HepG2 (cell line): ENCODE results near the gene MYCBPAP.

Experiments
- CBFB ChIP-seq: sonication (generic); formaldehyde crosslinking; IDR thresholded peaks from 2 replicates; pipeline ENCODE4 v1.4.0; 2020; ENCODE audit warnings: missing genetic modification reagents
- CTCF ChIP-seq: sonication (generic); formaldehyde crosslinking; IDR thresholded peaks from 2 replicates; pipeline ENCODE4 v1.5.0; 2020; ENCODE audit warnings: mild to moderate bottlenecking, missing genetic modification reagents, moderate library complexity
- TRAFD1 ChIP-seq: sonication (generic); formaldehyde crosslinking; IDR thresholded peaks from 2 replicates; pipeline ENCODE4 v1.5.1; 2020; ENCODE audit warnings: missing genetic modification reagents, mild to moderate bottlenecking, borderline replicate concordance

GRCh38 chr17:50578173-50578572, 69.9 kb downstream of the MYCBPAP start:
- TF ChIP-seq TRAFD1: no peak
- no peak for TF ChIP-seq CTCF (CRISPR knock-in tag)
- TF ChIP-seq CBFB: no peak
